ENCODE data around the gene ADARB1.
"Not testable (repeated sequence)": the region's sequence is repeated elsewhere in the genome, so short reads cannot be mapped to it uniquely, and the experiment has no call there.

Gene ADARB1

DNA sequence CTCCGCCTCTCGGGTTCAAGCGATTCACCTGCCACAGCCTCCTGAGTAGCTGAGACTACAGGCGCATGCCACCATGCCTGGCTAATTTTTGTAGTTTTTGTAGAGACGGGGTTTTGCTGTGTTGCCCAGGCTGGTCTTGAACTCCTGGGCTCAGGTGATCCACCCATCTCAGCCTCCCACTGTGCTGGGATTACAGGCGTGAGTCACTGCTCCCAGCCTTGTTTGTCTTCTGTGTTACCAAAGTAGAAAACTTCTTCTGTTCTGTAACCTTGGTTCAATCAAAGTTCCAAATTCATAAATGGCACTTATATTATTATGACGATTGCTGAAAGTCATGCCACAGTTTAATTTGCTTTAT, 64.6 kb downstream of the ADARB1 start:
- not testable (repeated sequence) for DNase-seq

DNA sequence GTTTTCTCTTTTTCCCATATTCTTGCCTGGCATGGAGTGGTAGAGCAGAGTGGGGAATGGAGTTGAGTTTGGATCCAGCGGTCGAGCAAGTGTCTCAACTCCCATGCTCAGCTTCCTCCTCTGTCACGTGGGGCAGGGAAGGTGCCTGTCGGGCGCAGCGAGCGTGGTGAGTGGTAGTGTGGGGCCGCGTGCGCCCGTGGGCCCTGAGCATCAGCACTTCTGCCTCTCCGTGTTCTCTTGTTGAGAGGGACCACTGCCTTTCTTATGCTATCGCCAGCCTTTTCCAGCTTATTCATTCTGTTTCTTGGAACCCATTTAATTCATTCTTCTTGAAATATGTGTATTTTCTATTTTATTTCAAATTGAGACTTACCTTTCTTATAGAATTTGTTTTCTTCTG, 65.1 kb downstream of the ADARB1 start:
- DNase-seq: no peak

DNA sequence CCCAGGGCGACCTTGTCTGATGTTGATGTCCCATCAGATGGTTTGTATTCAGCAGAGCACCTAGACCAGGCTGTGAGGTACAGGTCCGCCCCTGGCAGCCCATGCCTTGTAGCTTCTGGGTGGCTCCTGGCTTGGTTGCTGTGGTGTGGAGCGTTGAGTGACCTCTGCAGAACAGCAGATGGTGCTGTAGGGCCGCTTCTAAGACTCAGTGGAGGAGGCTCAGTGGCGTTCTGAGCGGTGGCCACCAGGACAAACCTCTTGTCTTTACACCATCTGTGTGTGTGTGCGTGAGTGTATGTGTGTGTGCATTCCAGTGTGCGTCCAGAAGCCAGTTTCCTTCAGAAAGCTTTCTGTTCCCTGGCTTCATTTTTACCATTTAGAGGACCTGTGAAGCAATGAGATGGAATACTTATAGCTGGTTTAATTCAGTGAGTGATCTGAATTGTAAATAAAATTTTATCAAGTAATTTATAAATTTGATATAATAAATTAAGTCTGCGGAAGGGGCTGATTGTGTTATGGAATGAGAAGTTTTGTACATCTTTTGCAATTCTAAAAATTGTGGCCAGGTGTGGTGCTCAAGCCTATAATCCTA, 66.1 kb downstream of the ADARB1 start:
- no peak for DNase-seq

- not testable (repeated sequence) for DNase-seq
These were observed 66.6 kb downstream of the ADARB1 start for GRCh38 chr21:45140944-45141343.

- DNase-seq: no peak
These were observed 67.1 kb downstream of the ADARB1 start for GRCh38 chr21:45141507-45141906.

DNA sequence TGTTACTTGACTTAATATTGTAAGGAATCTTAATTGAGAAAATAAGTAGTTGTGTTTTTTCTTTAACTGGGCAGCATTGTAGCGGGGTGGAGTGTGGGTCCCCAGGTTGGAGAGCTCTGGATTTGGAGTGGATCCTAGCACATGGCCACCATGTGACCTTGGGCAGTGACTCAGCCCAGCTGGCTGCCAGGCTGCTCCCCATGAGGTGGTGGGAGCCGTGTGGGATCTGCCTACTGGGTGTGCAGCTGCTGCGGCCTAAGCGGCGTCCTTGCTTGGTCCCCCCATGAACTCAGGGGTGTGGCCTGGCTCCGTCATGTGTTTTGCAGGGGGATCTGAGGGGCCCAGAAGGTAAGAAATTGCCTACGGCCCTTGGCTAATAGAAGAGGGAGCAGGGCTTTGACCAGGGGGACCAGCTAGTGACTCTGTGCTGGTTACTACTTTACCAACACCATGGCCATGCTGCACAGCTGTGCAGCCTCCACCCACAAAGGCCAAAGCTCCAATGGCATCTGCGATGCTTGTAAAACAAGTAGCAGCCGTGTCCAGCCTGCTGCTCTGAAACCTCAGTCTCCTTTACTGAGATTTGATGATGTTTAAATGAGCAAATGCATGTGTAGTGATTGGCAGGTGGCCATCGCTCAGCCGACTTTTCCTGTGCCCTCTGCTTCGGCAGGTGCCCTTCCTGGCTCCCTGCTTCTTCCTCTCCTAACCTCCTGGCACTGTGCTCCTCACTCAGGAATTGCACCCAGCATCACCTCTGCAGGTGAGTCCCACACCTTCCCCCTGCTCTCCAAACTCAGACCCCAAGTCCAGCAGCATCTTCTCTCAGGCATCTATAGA, 68.3 kb downstream of the ADARB1 start:
- DNase-seq: no peak

GRCh38 chr21:45143855-45144254, 69.5 kb downstream of the ADARB1 start:
- DNase-seq: no peak

- DNase-seq: no peak
These were observed 70.8 kb downstream of the ADARB1 start for GRCh38 chr21:45145146-45145545.

DNA sequence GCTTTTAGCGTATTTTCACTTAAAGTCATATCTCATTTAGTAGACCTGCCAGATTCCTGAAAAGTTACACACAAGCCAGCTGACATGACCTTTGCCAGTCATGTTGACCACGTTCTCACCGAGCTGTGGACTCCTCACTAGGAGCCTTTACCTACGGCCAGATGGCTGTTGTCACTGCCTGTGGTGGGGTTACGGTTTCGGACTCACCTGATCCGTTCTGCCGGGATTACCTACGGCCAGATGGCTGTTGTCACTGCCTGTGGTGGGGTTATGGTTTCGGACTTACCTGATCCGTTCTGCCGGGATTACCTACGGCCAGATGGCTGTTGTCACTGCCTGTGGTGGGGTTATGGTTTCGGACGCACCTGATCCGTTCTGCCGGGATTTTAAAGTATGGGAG, 71.5 kb downstream of the ADARB1 start:
- DNase-seq: not testable (repeated sequence)

GRCh38 chr21:45146306-45146705, 71.9 kb downstream of the ADARB1 start:
- DNase-seq: no peak

DNA sequence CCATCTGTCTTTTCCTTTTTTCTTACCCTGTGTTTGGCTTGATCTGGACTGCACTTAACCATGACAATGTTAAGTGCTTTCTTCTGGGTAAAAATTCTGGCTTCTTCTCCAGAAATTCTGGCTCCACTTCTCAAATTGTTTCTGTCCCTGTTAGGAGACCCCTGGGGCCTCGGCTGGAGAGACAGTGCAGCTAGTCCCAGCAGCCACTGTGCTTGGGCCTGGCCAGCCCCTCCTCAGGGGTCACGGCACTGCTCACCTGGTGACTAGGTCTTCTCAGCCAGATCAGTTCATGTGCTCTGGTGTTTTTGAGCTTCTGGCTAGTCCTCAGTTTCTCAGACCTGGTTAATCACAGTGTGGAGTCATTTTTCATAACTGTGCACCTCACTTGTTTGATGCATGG, 72.4 kb downstream of the ADARB1 start:
- DNase-seq: no peak

GRCh38 chr21:45147473-45148315, 73.3 kb downstream of the ADARB1 start:
- no peak for DNase-seq

GRCh38 chr21:45148316-45148990, 74.1 kb downstream of the ADARB1 start:
- no peak for DNase-seq

- DNase-seq: no peak
These were observed 74.6 kb downstream of the ADARB1 start for GRCh38 chr21:45149021-45149420.

GRCh38 chr21:45150638-45151131, 76.3 kb downstream of the ADARB1 start:
- no peak for DNase-seq

- no peak for DNase-seq
These were observed 77.2 kb downstream of the ADARB1 start for GRCh38 chr21:45151445-45152160.

GRCh38 chr21:45152265-45152746, 77.9 kb downstream of the ADARB1 start:
- DNase-seq: no peak

DNA sequence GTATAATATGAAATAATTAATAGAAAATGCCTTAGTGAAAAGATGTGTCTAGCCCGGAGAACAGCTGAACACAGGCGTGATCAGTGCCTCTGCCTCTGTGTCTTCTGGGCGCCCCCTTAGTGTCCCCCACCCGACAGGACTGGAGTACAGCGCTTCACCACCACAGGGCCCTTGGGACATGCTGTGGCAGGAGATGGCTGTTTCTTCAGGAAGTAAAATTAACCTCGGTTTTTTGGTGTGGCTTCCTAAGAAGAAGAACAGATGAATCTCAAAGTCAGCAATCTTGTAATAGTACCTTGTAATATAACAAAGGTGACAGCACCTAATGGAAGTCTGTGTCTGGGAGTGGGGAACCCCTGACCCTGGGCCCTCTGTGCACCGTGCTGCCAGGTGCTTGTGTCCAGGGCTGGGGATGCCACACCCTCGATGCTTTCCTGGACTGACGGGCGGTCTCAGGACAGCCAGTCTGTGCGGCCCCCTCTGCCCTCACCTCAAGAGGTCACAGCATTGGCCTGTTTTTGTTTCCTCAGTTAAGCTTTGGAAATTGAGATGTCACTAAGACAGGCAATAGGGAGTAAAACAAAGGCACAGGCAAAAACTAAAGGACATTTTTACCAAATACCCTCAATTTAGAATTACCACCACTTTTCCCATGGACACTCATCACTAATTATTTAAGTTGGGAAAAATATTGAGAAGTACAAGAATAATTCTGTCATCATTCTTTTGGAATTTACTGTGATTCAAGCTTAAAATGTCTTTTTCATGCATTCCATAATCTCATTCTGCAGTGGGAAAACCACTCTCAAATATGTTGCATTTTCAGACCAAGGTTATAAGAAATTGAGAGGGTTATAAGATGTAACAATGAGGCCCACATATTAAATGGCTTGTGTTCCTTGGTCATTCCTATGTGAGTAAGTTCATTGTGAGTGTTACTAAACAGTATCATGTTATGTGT, 79.3 kb downstream of the ADARB1 start:
- DNase-seq: no peak

DNA sequence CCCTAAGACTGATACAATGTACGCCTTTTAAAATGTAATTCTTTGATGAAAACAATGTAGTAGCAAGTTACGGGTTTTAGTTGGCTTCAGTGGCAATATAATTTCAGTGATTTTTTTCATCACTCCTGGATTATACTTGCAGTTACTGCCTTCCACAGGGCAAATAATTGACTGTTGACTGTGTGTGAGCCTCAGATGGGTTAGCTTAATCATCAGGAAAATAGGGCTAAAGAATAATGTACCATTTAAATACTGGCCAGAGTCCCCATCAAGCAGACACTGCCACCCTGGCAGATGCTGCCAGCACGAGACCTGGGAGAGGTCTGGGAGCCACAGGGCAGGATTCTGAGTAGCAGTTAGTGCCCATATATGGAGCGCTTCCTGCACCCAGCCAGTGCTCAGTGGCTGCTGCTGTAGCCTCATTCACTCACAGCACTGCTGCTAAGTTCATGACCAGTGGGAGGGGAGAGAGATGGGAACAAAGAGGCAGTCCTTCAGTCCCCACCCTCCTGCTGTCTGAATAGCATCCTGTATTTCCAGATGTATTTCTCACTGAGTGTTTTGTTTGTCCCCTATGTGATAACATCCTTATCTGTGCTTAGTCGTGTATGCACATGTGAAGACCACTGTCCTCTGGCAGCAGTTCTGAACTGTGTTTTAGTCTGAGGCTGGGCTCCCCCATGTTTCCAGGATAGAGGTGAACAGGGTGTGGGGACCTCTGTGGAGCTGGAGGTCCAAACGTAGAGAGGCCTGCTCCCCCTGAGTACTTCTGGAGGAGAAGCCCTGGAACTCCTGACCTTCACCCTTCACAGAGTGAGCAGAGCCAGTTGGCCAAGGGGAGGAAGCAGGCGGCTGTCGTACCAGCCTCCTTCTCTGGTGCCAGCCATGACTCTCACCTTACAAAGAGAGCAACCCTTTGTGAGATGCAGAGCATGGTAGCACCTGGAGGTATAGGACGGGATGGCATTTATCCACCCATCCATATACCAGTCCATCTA, 80.4 kb downstream of the ADARB1 start:
- no peak for DNase-seq

- no peak for DNase-seq
These were observed 81.5 kb downstream of the ADARB1 start for GRCh38 chr21:45155910-45156309.
